Breast epithelium (tissue), 4 donors: ENCODE measurements around the gene TEX13B. TPM values are rescaled to one million over a fixed set of nuclear protein-coding genes. Genes with fewer than 3 reads are reported as not detected.
"Not testable (repeated sequence)": the region's sequence is repeated elsewhere in the genome, so short reads cannot be mapped to it uniquely, and the experiment has no call there.

ENCODE experiments used
- DNase-seq, 2 donors: peaks; one replicate each; pipeline ENCODE4 v3.0.0-alpha.2; 2019; ENCODE audit warnings: low spot score in 2 of 2
- H3K27ac ChIP-seq, 2 donors: fragments of 200-600 bp; sonication (generic) in 1 of 2; one replicate each; pipeline ENCODE4 v1.5.1; 2016 to 2019; ENCODE audit warnings: mild to moderate bottlenecking in 1 of 2
- H3K27me3 ChIP-seq, 2 donors: fragments of 200-600 bp; sonication (generic) in 1 of 2; one replicate each; pipeline versions ENCODE4 v1.5.1 to v1.6.0; 2017 to 2019; ENCODE audit warnings: control low read depth in 1 of 2, mild to moderate bottlenecking in 1 of 2
- H3K36me3 ChIP-seq: fragments of 200-600 bp; one replicate; pipeline ENCODE4 v1.5.1; 2019
- H3K4me1 ChIP-seq, 2 donors: fragments of 200-600 bp; sonication (generic); one replicate each; pipeline ENCODE4 v1.5.1; 2016 to 2019; ENCODE audit warnings: control low read depth in 1 of 2
- H3K4me3 ChIP-seq, 3 donors: fragments of 200-600 bp; sonication (generic); 1 replicate in 2 of 3; 2 replicates in 1 of 3; pipeline ENCODE4 v1.5.1; 2016 to 2019; ENCODE audit warnings: mild to moderate bottlenecking in 3 of 3, moderate library complexity in 2 of 3
- H3K9me3 ChIP-seq, 2 donors: fragments of 200-600 bp; sonication (generic) in 1 of 2; one replicate each; pipeline ENCODE4 v1.5.1; 2016 to 2019; ENCODE audit warnings: control low read depth in 1 of 2
- POLR2A ChIP-seq: fragments of 450-650 bp; IDR thresholded peaks from one replicate; pipeline ENCODE4 v1.6.1; 2016; ENCODE audit warnings: antibody characterized with exemption, mild to moderate bottlenecking, moderate library complexity
- POLR2AphosphoS5 ChIP-seq, 3 donors: sonication (generic); formaldehyde crosslinking; IDR thresholded peaks; one replicate each; pipeline ENCODE4 v1.6.1; 2017; ENCODE audit warnings: antibody characterized with exemption in 3 of 3
- intact Hi-C: fragments of 100-400 bp; cut with DNase I; formaldehyde crosslinking; loops from one replicate; pipeline ENCODE4 v1.15.1; 2023; ENCODE audit warnings: low total_unique reads
- total RNA-seq, 3 donors: library from RNA; depleted of rRNA; stranded (reverse); fragments of >200 nt; gene quantifications; one replicate each; pipeline ENCODE4 v1.1.0, GENCODE V29; 2016
- TF ChIP-seq, protein P1 (sequence below), 3 donors: fragments of 450-650 bp; IDR thresholded peaks; one replicate each; pipeline ENCODE4 v1.5.1; 2016 to 2017; ENCODE audit warnings: antibody characterized with exemption in 3 of 3, mild to moderate bottlenecking in 3 of 3, moderate library complexity in 3 of 3

The TEX13B gene
- total RNA-seq, 3 donors from 2014 or later, result not detected

- Histone ChIP-seq H3K9me3 (no peaks in the 10 kb centered on the region), H3K4me3 (no peak overlapping the region), H3K4me1 (no peaks in the 10 kb centered on the region), H3K27me3 (peaks cover 0 to 58% of the 10 kb centered on the region in 2 donors), H3K27ac (no peak overlapping the region), H3K36me3 (no peaks in the 10 kb centered on the region)
- no peak for TF ChIP-seq POLR2A
- no peak for TF ChIP-seq POLR2AphosphoS5 (IDR thresholded peaks at IDR 0.05)
- TF ChIP-seq, protein P1, sequence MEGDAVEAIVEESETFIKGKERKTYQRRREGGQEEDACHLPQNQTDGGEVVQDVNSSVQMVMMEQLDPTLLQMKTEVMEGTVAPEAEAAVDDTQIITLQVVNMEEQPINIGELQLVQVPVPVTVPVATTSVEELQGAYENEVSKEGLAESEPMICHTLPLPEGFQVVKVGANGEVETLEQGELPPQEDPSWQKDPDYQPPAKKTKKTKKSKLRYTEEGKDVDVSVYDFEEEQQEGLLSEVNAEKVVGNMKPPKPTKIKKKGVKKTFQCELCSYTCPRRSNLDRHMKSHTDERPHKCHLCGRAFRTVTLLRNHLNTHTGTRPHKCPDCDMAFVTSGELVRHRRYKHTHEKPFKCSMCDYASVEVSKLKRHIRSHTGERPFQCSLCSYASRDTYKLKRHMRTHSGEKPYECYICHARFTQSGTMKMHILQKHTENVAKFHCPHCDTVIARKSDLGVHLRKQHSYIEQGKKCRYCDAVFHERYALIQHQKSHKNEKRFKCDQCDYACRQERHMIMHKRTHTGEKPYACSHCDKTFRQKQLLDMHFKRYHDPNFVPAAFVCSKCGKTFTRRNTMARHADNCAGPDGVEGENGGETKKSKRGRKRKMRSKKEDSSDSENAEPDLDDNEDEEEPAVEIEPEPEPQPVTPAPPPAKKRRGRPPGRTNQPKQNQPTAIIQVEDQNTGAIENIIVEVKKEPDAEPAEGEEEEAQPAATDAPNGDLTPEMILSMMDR (IDR thresholded peaks at IDR 0.05), result peak in 2 of 3 donors; percentile 17 to 20
- no peak for DNase-seq
- intact Hi-C loops, result no loop called here
These were observed 3.4 kb downstream of the TEX13B start for GRCh38 chrX:107978707-107979307.

DNA sequence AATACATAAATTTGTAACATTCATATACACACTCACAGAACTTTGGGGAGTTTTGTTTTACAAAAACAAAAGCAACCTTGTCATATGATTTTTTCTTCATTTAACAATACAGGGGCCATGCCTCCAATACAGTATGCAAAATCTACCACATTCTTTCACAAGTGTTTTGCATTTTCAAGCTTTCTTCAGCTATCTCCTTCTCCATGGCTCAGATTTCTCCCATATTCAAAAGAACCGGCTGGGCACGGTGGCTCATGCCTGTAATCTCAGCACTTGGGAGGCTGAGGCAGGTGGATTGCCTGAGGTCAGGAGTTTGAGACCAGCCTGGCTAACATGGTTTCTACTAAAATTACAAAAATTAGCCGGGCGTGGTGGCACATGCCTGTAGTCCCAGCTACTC lies 4.1 kb downstream of the TEX13B start:
- no peaks in the 10 kb centered on the region for H3K4me1 ChIP-seq
- H3K36me3 ChIP-seq, result no peaks in the 10 kb centered on the region
- H3K27ac ChIP-seq, result no peak overlapping the region
- no peak for TF ChIP-seq POLR2A
- TF ChIP-seq, protein P1 (IDR thresholded peaks at IDR 0.05), result no peak
- no peak for TF ChIP-seq POLR2AphosphoS5 (IDR thresholded peaks at IDR 0.05)
- peaks cover 0 to 62% of the 10 kb centered on the region in 2 donors for H3K27me3 ChIP-seq
- no peaks in the 10 kb centered on the region for H3K9me3 ChIP-seq
- DNase-seq, result no peak
- intact Hi-C loops, result no loop called here
- no peak overlapping the region for H3K4me3 ChIP-seq

- Histone ChIP-seq H3K27ac (no peak overlapping the region), H3K4me1 (no peaks in the 10 kb centered on the region), H3K9me3 (peaks cover 0 to 7% of the 10 kb centered on the region in 2 donors), H3K36me3 (no peaks in the 10 kb centered on the region), H3K27me3 (peaks cover 0 to 40% of the 10 kb centered on the region in 2 donors), H3K4me3 (no peak overlapping the region)
- intact Hi-C loops, result no loop called here
- no peak for TF ChIP-seq POLR2AphosphoS5 (IDR thresholded peaks at IDR 0.05)
- TF ChIP-seq POLR2A, result no peak
- TF ChIP-seq, protein P1 (IDR thresholded peaks at IDR 0.05), result no peak
- DNase-seq, result no peak
These were observed 10.5 kb downstream of the TEX13B start for GRCh38 chrX:107971636-107972035.

DNA sequence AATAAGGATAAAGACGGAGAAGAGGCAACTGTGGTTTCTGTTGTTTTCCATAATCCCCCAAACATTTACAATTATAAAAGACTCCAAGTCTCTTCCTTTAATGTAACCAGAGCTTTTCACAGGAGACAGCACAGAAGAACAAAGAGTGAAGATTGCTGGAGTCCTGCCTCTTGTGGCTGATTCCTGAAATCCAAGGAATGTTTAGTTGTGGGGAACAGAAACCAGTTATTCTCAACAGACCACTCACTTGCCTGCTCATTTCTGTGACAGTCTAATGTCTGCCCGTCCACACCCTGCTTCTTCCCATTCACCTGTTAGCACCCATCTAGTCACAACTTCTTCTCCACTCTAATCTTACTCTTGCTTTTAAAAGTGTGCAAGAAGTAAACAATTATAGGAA lies 12.1 kb downstream of the TEX13B start:
- intact Hi-C loops, result no loop called here
- Histone ChIP-seq H3K4me1 (no peaks in the 10 kb centered on the region), H3K4me3 (no peak overlapping the region), H3K9me3 (peaks cover 0 to 7% of the 10 kb centered on the region in 2 donors), H3K27ac (no peak overlapping the region), H3K36me3 (no peaks in the 10 kb centered on the region), H3K27me3 (peaks cover 0 to 32% of the 10 kb centered on the region in 2 donors)
- no peak for TF ChIP-seq POLR2AphosphoS5 (IDR thresholded peaks at IDR 0.05)
- TF ChIP-seq, protein P1 (IDR thresholded peaks at IDR 0.05), result no peak
- TF ChIP-seq POLR2A, result no peak
- DNase-seq, result no peak

DNA sequence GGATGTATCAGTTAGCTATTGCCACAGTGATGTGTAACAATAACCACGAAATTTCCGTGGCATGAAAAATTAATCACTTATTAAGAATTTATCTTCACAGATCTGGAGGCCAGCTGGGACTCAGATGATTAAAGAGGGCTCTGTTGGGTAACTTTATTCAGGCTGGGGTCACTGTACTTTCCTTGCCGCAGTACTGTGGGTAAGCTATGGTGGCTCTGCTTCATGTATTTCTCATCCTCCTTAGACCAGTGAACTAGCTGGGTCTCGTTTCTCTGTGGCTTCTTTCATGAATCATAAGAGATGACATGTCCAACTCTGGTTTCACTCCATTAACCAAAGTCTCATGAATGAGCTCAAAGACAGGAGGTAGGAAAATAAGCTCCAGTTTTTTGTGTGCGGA lies 13.5 kb downstream of the TEX13B start:
- H3K4me1 ChIP-seq, result no peaks in the 10 kb centered on the region
- no peaks in the 10 kb centered on the region for H3K36me3 ChIP-seq
- peaks cover 0 to 11% of the 10 kb centered on the region in 2 donors for H3K9me3 ChIP-seq
- no peak overlapping the region for H3K4me3 ChIP-seq
- H3K27ac ChIP-seq, result no peak overlapping the region
- intact Hi-C loops, result no loop called here
- TF ChIP-seq, protein P1 (IDR thresholded peaks at IDR 0.05), result no peak
- no peak for TF ChIP-seq POLR2A
- no peak for TF ChIP-seq POLR2AphosphoS5 (IDR thresholded peaks at IDR 0.05)
- DNase-seq, result no peak
- peaks cover 0 to 25% of the 10 kb centered on the region in 2 donors for H3K27me3 ChIP-seq

GRCh38 chrX:107955337-107955736 lies 26.8 kb downstream of the TEX13B start:
- H3K36me3 ChIP-seq, result not testable (repeated sequence)

More at GRCh38 chrX:107955337-107955736, 26.8 kb downstream of the TEX13B start:
- H3K27me3 ChIP-seq, result peaks cover 0 to 11% of the 10 kb centered on the region in 2 donors
- H3K4me3 ChIP-seq, intact Hi-C loops, H3K4me1 ChIP-seq, H3K27ac ChIP-seq, DNase-seq, H3K9me3 ChIP-seq: not testable (repeated sequence)
